Activated naive CD8-positive, alpha-beta T cell treated with anti-CD3 and anti-CD28 coated beads, Interleukin-2, amount 50 U/mL, for 24 hours (primary cell): Measurements from ENCODE around the gene CCDC30.

Experiments used
- ATAC-seq: fragments of 150-1000 bp; cut with Tn5 transposase; one replicate; pipeline ENCODE4 v1.10.0; 2021
- DNase-seq: peaks from one replicate; pipeline ENCODE4 v3.0.0; 2021
- H3K27ac Mint-ChIP-seq: one replicate; pipeline ENCODE4 v1.8.0; 2021; ENCODE audit warnings: mild to moderate bottlenecking, mixed read lengths
- H3K27me3 Mint-ChIP-seq: one replicate; pipeline ENCODE4 v1.8.0; 2021; ENCODE audit warnings: mixed read lengths
- H3K36me3 Mint-ChIP-seq: one replicate; pipeline ENCODE4 v1.8.0; 2021; ENCODE audit warnings: low read depth, mixed read lengths
- H3K4me1 Mint-ChIP-seq: one replicate; pipeline ENCODE4 v1.8.0; 2021; ENCODE audit warnings: mixed read lengths
- H3K4me3 Mint-ChIP-seq: one replicate; pipeline ENCODE4 v1.8.0; 2021; ENCODE audit warnings: mild to moderate bottlenecking, moderate library complexity, mixed read lengths
- H3K9me3 Mint-ChIP-seq: one replicate; pipeline ENCODE4 v1.8.0; 2021; ENCODE audit warnings: mixed read lengths

CCDC30 gene

DNA sequence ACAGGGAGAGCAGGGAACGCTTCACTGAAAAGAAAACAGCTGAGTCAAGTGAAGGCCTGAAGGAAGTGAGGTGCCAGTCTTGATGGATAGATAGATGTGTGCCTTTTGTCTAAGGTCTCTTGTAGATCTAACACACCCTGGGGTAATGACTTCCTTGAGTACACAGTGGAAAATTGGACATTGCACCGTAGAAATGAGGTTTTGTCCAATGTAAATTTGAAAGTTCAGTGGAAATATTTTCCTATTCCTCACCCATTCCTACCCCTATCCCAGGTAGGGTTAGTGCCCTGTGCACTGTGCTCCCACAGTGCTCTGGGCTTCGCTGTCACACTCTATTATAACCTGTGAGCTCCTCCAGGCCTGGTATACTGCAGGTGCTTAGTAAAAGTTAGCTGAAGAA lies 31.6 kb upstream of the CCDC30 start:
- H3K4me3 Mint-ChIP-seq, result no peak overlapping the region
- DNase-seq (no peak), ATAC-seq (no peak)
- no peaks in the 10 kb centered on the region for H3K36me3 Mint-ChIP-seq
- no peaks in the 10 kb centered on the region for H3K4me1 Mint-ChIP-seq
- no peaks in the 10 kb centered on the region for H3K9me3 Mint-ChIP-seq
- H3K27me3 Mint-ChIP-seq, result no peaks in the 10 kb centered on the region
- H3K27ac Mint-ChIP-seq, result no peak overlapping the region

DNA sequence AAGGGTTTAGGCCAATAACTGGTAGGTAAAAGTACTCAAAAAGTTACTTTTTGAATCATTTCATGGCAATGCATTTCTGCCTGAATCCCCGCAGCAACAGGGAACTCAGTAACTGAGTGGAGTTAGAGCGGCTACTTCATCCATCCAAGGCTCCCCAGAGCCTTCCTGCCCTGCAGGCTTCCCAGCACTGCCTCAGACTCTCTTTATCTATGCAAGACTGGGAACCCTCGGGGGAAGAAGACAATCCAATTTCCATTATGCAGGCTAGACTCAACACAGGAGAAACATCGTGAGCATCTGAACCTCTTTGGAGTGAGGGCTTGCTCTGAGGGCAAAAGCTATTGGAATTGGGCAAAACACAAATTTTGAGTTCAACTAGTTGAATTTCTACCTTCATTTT lies 30.4 kb upstream of the CCDC30 start:
- Mint-ChIP-seq H3K4me1 (no peaks in the 10 kb centered on the region), H3K36me3 (no peaks in the 10 kb centered on the region)

DNA sequence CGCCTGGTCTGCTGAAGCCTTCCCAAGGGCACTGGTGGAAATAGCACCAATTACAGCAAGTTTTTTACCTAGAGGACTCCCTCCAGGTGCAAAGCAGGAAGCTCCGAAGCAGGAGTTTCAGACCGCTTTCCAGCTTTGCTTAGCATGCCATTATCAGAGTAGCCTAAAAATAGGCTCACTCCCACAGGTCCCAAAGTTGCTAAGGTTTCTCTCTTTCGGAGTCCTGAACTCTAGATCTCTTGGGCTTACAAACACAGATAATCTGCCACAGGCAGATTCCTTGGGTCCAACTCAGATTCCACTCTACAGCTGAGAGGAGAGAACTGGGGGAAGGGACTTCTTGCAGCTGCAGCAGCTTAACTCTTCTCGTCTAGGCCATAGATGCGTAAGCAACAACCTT lies 29.7 kb upstream of the CCDC30 start:
- H3K27me3 Mint-ChIP-seq, result no peaks in the 10 kb centered on the region
- ATAC-seq (no peak), DNase-seq (no peak)
- no peak overlapping the region for H3K4me3 Mint-ChIP-seq
- H3K27ac Mint-ChIP-seq, result no peak overlapping the region
- H3K36me3 Mint-ChIP-seq, result no peaks in the 10 kb centered on the region
- H3K9me3 Mint-ChIP-seq, result no peaks in the 10 kb centered on the region
- no peaks in the 10 kb centered on the region for H3K4me1 Mint-ChIP-seq

More for the DNA sequence above, 30.4 kb upstream of the CCDC30 start:
- Mint-ChIP-seq H3K27ac (no peak overlapping the region), H3K4me3 (no peak overlapping the region), H3K9me3 (no peaks in the 10 kb centered on the region), H3K27me3 (no peaks in the 10 kb centered on the region)
- no peak for DNase-seq
- no peak for ATAC-seq

DNA sequence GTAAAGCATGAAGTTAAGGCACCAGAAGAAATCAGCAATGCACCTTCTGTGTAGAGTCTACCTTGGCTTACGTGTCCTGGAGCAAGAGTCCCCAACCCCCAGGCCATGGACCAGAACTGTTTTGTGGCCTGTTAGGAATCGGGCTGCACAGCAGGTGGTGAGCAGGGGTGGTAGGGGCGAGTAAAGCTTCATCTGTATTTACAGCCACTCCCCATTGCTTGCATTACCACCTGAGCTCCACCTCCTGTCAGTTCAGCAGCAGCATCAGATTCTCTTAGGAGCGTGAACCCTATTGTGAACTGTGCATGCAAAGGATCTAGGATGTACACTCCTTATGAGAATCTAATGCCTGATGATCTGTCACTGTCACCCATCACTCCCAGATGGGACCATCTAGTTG lies 28.7 kb upstream of the CCDC30 start:
- H3K9me3 Mint-ChIP-seq, result no peaks in the 10 kb centered on the region
- no peaks in the 10 kb centered on the region for H3K36me3 Mint-ChIP-seq
- ATAC-seq (no peak), DNase-seq (no peak)
- no peak overlapping the region for H3K27ac Mint-ChIP-seq
- H3K27me3 Mint-ChIP-seq, result no peaks in the 10 kb centered on the region
- no peak overlapping the region for H3K4me3 Mint-ChIP-seq
- no peaks in the 10 kb centered on the region for H3K4me1 Mint-ChIP-seq

DNA sequence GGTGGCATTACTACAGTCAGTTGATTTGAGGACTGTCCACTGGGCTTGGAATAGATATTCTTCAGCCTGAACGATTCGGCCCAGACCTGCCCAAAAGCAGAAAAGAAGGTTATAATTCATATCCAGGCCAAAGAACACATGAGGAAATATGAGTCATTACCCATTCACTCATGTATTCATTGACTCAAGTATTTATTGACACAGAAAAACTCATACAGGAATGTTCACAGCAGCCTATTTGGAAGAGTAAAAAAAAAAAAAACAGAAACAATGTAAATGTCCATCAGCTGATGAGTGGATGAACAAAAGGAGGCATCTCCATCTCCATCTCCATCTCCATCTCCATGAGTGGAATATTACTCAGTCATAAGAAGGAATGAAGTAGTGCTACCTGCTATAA lies 23.1 kb upstream of the CCDC30 start:
- Mint-ChIP-seq H3K4me3 (no peak overlapping the region), H3K9me3 (no peaks in the 10 kb centered on the region), H3K4me1 (no peaks in the 10 kb centered on the region), H3K36me3 (no peaks in the 10 kb centered on the region), H3K27me3 (no peaks in the 10 kb centered on the region), H3K27ac (no peak overlapping the region)
- ATAC-seq (no peak), DNase-seq (no peak)

DNA sequence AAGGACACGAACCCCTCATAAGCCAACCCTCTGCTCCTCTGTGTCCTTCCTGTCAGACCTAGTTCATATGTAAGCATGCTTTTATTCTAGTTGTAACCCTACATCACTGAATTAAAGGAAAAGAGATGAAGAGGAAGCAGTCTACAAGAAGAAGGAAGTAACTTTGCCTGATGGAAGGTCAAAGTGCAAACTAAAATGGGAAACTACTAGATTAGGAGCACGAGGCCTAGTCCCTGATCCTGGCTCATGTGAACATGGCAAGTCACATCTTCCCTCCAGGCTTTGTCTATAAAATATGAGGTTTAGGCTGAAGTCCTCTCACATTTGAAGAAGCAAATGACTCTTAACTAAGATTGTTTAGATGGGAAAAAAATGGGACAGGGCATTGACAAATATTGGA lies 20.4 kb upstream of the CCDC30 start:
- H3K27me3 Mint-ChIP-seq, result no peaks in the 10 kb centered on the region
- H3K4me1 Mint-ChIP-seq, result no peaks in the 10 kb centered on the region
- no peaks in the 10 kb centered on the region for H3K36me3 Mint-ChIP-seq
- H3K4me3 Mint-ChIP-seq, result no peak overlapping the region
- no peak overlapping the region for H3K27ac Mint-ChIP-seq
- no peak for ATAC-seq
- H3K9me3 Mint-ChIP-seq, result no peaks in the 10 kb centered on the region
- DNase-seq, result no peak

DNA sequence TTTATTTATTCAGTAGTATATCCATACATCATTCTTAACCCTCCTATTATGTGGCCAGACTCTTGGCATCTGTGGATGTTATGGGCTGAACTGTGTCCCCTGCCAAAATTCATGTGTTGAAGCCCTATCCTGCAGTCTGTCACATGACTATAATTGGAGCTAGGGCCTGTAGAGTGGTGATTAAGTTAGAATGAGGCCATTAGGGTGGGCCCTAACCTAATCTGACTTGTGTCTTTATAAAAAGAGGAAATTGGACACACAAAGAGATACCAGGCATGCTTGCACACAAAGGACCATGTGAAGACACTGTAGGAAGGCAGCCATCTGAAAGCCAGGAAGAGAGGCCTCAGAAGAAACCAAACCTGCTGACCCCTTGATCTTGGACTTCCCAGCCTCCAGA lies 13.8 kb upstream of the CCDC30 start:
- H3K36me3 Mint-ChIP-seq, result no peaks in the 10 kb centered on the region
- no peak for DNase-seq
- no peaks in the 10 kb centered on the region for H3K4me1 Mint-ChIP-seq
- no peak overlapping the region for H3K4me3 Mint-ChIP-seq
- no peak overlapping the region for H3K27ac Mint-ChIP-seq
- H3K27me3 Mint-ChIP-seq, result no peaks in the 10 kb centered on the region
- no peak for ATAC-seq
- H3K9me3 Mint-ChIP-seq, result no peaks in the 10 kb centered on the region

DNA sequence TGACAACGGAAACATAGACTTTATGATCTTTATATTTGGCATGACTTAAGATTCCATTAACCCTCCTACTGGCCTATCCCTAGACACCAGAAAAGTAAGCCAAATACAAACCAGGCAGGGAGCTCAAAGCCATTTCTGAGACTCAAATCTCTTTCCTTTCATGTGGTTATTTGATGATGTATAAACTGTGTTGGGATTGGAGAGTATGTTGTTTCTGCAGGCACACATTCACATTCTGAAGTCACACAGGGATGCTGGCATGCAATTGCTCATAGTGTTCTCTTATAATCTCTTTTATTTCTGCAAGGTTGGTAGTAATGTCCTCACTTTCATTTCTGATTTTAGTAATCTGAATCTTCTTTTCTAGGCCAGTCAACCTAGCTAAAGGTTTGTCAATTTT lies 13.0 kb upstream of the CCDC30 start:
- Mint-ChIP-seq H3K27ac (no peak overlapping the region), H3K27me3 (no peaks in the 10 kb centered on the region)
- ATAC-seq, result no peak

DNA sequence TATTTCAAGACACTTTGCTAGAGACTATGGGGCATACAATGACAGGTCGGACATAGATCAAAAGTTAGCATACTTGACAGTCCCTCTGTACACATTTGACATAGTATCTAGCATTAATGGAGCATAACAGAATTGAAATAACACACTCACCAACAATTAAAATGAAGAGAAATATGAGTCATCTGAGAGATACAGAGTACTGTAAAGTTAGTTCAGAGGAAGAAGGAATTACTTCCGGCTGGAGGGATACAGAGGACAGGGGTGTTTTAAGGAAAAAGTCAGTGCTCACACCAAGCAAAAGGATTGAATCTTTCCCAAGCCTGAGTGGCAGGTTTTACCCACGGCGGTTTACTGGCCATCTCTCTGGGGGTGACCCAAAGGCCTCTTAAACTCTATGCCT lies 9.7 kb upstream of the CCDC30 start:
- ATAC-seq (no peak), DNase-seq (no peak)
- peak overlapping the region; percentile 12 for H3K27ac Mint-ChIP-seq
- peaks cover 15% of the 10 kb centered on the region for H3K36me3 Mint-ChIP-seq
- peaks cover 26% of the 10 kb centered on the region for H3K4me1 Mint-ChIP-seq
- no peak overlapping the region for H3K4me3 Mint-ChIP-seq
- peaks cover 2% of the 10 kb centered on the region for H3K27me3 Mint-ChIP-seq
- H3K9me3 Mint-ChIP-seq, result no peaks in the 10 kb centered on the region

More for the DNA sequence above, 13.0 kb upstream of the CCDC30 start:
- Mint-ChIP-seq H3K9me3 (no peaks in the 10 kb centered on the region), H3K4me1 (no peaks in the 10 kb centered on the region), H3K4me3 (no peak overlapping the region), H3K36me3 (no peaks in the 10 kb centered on the region)
- no peak for DNase-seq

DNA sequence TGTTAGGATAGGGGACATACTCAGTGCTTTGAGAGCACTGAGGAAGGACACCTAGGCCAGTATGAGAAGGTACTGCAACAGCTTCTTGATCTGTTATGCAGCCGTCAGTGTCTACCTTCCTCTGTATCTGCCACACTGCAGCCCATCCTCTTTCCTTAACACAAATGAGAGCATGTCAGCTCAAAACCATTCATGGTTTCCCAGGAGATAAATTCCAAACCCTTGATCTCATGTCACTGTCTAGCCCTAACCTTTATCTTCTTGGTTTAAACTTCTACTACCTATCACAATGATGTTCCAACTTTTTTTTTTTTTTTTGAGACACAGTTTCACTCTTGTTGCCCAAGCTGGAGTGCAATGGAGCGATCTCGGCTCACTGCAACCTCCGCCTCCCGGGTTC lies 8.7 kb upstream of the CCDC30 start:
- no peak overlapping the region for H3K4me3 Mint-ChIP-seq
- no peak overlapping the region for H3K27ac Mint-ChIP-seq
- peaks cover 24% of the 10 kb centered on the region for H3K36me3 Mint-ChIP-seq
- H3K27me3 Mint-ChIP-seq, result peaks cover 2% of the 10 kb centered on the region
- ATAC-seq (no peak), DNase-seq (no peak)
- H3K9me3 Mint-ChIP-seq, result no peaks in the 10 kb centered on the region
- H3K4me1 Mint-ChIP-seq, result peaks cover 34% of the 10 kb centered on the region

DNA sequence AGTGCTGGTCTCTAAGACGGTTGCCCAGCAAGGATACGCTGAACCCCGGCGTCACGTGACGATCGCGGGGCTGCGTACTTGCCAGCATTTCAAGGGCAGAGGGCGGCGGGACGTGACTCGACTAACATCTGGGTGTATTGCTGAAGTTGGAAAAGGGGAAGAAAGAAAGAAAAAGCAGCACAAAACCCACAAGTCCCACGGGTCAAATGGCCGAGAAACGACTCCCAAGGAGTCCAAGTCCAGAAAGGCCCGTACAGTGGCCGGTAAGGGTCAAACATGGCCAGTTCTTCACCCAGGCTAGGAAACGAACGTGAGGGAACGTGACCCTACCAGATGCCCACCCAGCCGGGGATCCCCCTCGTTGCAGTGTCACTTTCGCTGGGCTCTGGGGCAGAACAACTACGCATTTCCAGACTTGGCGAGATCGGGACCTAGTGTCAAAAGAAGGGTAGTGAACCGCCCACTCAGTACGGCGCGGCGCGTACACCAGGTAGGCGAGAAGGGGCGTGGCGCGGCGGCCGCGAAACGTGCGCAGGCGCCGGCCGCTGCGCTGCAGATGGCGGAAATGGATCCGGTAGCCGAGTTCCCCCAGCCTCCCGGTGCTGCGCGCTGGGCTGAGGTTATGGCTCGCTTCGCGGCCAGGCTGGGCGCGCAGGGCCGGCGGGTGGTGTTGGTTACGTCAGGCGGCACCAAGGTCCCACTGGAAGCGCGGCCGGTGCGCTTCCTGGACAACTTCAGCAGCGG lies 6.9 kb upstream of the CCDC30 start, which contains the start of the genes PPCS and ZMYND12:
Gene PPCS (plus strand): TSS at position 534 of the 744 bp plus-strand sequence. CDS start 23 bp downstream, at position 557.
Gene ZMYND12 (minus strand): TSS at position 13 of the 744 bp plus-strand sequence. CDS start 25 bp downstream, outside the sequence.
- DNase-seq, result peak; percentile 93
- peak within 1 kb of the TSS; percentile 100 for H3K27ac Mint-ChIP-seq
- H3K27me3 Mint-ChIP-seq, result peaks cover 2% of the 10 kb centered on the region
- H3K4me1 Mint-ChIP-seq, result peaks cover 38% of the 10 kb centered on the region
- no peaks in the 10 kb centered on the region for H3K9me3 Mint-ChIP-seq
- peak within 1 kb of the TSS; percentile 94 for H3K4me3 Mint-ChIP-seq
- peak; percentile 92 for ATAC-seq
- H3K36me3 Mint-ChIP-seq, result peaks cover 39% of the 10 kb centered on the region

DNA sequence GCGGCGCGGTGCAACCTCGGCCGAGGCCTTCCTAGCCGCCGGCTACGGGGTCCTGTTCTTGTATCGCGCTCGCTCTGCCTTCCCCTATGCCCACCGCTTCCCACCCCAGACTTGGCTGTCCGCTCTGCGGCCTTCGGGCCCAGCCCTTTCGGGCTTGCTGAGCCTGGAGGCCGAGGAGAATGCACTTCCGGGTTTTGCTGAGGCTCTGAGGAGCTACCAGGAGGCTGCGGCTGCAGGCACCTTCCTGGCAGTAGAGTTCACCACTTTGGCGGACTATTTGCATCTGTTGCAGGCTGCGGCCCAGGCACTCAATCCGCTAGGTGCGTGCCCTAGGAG lies 6.4 kb upstream of the CCDC30 start:
- peaks cover 39% of the 10 kb centered on the region for H3K36me3 Mint-ChIP-seq
- peaks cover 2% of the 10 kb centered on the region for H3K27me3 Mint-ChIP-seq
- H3K27ac Mint-ChIP-seq, result peak overlapping the region; percentile 100
- no peaks in the 10 kb centered on the region for H3K9me3 Mint-ChIP-seq
- DNase-seq, result peak; percentile 55
- peaks cover 38% of the 10 kb centered on the region for H3K4me1 Mint-ChIP-seq
- peak; percentile 53 for ATAC-seq
- peak overlapping the region; percentile 94 for H3K4me3 Mint-ChIP-seq

DNA sequence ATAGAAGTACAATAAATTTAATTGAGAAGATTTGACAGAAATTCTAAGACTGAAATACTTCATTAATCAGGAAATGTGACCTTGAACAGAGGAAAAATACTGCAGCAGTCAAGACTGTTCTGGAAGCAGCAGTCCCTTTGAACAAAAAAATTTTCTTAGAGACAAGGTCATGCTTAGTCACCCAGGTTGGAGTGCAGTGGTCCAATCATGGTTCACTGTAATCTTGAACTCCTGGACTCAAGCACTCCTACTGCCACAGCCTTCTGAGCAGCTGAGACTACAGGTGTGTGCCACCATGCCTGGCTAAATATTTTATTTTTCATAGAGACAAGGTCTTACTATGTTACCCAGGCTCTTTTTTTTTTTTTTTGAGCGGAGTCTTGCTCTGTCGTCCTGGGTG lies 1.9 kb upstream of the CCDC30 start:
- Mint-ChIP-seq H3K36me3 (peaks cover 38% of the 10 kb centered on the region), H3K4me1 (peaks cover 49% of the 10 kb centered on the region), H3K27ac (peak overlapping the region; percentile 11), H3K27me3 (no peaks in the 10 kb centered on the region), H3K9me3 (no peaks in the 10 kb centered on the region), H3K4me3 (no peak overlapping the region)
- DNase-seq (no peak), ATAC-seq (no peak)

DNA sequence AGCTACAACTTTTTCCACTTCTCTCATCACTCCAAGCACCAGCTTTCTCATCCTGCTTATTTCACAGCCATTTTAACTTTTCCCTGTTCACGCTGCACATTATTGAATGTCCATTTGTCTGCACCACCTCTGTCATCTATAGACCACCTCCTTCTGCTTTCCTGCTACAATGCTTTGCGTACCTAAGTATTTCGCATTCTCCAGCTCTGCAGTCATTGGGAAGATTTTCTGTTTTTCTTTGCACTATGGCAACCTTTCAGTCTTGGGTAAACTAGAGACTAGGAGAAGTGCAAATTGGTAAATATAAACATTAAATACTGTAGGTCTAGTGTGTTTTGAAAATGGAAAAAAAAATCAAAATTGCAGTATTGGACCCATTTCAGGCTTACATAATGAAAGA lies 835 bp downstream of the CCDC30 start:
- H3K27me3 Mint-ChIP-seq, result peaks cover 2% of the 10 kb centered on the region
- peaks cover 27% of the 10 kb centered on the region for H3K4me1 Mint-ChIP-seq
- no peaks in the 10 kb centered on the region for H3K9me3 Mint-ChIP-seq
- ATAC-seq (no peak), DNase-seq (no peak)
- H3K36me3 Mint-ChIP-seq, result peaks cover 21% of the 10 kb centered on the region
- H3K4me3 Mint-ChIP-seq, result peak overlapping the region; percentile 81
- H3K27ac Mint-ChIP-seq, result no peak overlapping the region

DNA sequence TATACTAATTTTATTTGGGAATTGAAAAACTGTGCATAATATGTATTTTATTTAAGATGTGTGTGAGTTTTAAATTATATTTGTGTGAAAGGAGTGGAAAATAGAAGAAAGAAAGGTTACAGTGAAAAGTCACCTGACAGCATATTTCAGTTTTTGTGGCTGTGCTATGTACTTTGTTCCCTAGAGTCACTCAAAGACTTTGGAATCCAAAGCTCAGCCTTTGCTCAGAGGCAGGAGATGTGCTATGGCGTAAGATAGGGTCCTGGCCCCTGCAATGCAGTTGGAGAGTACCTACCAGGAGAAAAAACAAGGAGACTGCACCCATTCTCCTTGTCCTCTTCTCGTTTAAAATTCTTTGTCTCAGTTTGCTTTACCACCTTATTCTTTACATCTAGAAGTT lies 2.9 kb downstream of the CCDC30 start:
- no peaks in the 10 kb centered on the region for H3K9me3 Mint-ChIP-seq
- no peak for ATAC-seq

DNA sequence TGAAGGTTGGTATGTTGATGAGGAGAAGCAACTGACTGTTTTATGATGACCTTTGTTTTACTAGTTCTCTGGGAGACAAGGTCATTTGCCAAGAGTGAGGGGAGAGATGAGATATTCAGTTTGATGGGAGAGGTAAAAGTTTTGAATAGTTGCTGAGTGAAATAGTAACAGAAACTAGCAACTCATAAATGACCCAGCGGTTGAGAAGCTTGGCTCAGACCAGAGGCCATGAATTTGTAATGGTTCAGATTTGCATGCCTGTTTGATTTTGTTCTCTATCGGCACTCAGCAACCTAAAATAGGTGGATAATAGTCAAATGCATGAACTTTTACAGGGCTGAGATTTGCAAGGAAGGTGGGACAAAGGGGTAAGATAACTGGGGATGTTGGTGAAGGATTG lies 6.6 kb downstream of the CCDC30 start:
- Mint-ChIP-seq H3K4me1 (peaks cover under 1% of the 10 kb centered on the region), H3K9me3 (no peaks in the 10 kb centered on the region), H3K27ac (no peak overlapping the region), H3K4me3 (no peak overlapping the region), H3K27me3 (peaks cover 2% of the 10 kb centered on the region), H3K36me3 (peaks cover 3% of the 10 kb centered on the region)
- no peak for ATAC-seq
- DNase-seq, result no peak

More for the DNA sequence above, 2.9 kb downstream of the CCDC30 start:
- H3K27me3 Mint-ChIP-seq, result peaks cover 2% of the 10 kb centered on the region
- no peak overlapping the region for H3K27ac Mint-ChIP-seq
- H3K4me3 Mint-ChIP-seq, result no peak overlapping the region
- H3K36me3 Mint-ChIP-seq, result peaks cover 4% of the 10 kb centered on the region
- DNase-seq, result no peak
- peaks cover 19% of the 10 kb centered on the region for H3K4me1 Mint-ChIP-seq
